Endothelial cell of umbilical vein (primary cell): Measurements from ENCODE around the gene COL4A1.

Experiments
- EZH2 ChIP-seq: IDR thresholded peaks from 2 replicates; pipeline ENCODE4 v1.6.1; 2012; ENCODE audit warnings: borderline replicate concordance, low read depth, mild to moderate bottlenecking, moderate library complexity, low read length, inconsistent platforms; ENCODE audit not compliant: severe bottlenecking
- FOS ChIP-seq: IDR thresholded peaks from 2 replicates; pipeline ENCODE4 v1.6.1; 2011; ENCODE audit warnings: mild to moderate bottlenecking, low read length, moderate library complexity, borderline replicate concordance; ENCODE audit not compliant: insufficient read depth
- JUN ChIP-seq: IDR thresholded peaks from 2 replicates; pipeline ENCODE4 v1.6.1; 2011; ENCODE audit warnings: borderline replicate concordance, low read depth; ENCODE audit not compliant: insufficient read length, insufficient read depth
- MYC ChIP-seq: IDR thresholded peaks from one replicate; pipeline ENCODE4 v1.6.1; 2011; ENCODE audit warnings: mild to moderate bottlenecking, low read depth, low read length
- POLR2A ChIP-seq: IDR thresholded peaks from 2 replicates; pipeline ENCODE4 v1.6.1; 2012; ENCODE audit warnings: low read depth, mild to moderate bottlenecking, control low read depth, low read length
- POLR2AphosphoS5 ChIP-seq: IDR thresholded peaks from 2 replicates; pipeline ENCODE4 v1.6.1; 2012; ENCODE audit warnings: low read depth, mild to moderate bottlenecking, control low read depth, low read length, moderate library complexity; ENCODE audit not compliant: insufficient read depth
- TF ChIP-seq, protein P1 (sequence below), 2 donors: IDR thresholded peaks; 1 replicate in 1 of 2; 2 replicates in 1 of 2; pipeline ENCODE4 v1.5.1; 2011; ENCODE audit warnings: low read length in 2 of 2, mild to moderate bottlenecking in 2 of 2, moderate library complexity in 2 of 2, control low read depth in 1 of 2, inconsistent platforms in 1 of 2, low read depth in 1 of 2; ENCODE audit not compliant: insufficient read depth in 1 of 2; ENCODE audit errors: extremely low read depth in 1 of 2

GRCh38 chr13:110305001-110305400, 2.0 kb downstream of the COL4A1 start:
- TF ChIP-seq POLR2A (no peak), EZH2 (no peak), MYC (no peak), POLR2AphosphoS5 (no peak), JUN (no peak), FOS (no peak)
- TF ChIP-seq, protein P1, sequence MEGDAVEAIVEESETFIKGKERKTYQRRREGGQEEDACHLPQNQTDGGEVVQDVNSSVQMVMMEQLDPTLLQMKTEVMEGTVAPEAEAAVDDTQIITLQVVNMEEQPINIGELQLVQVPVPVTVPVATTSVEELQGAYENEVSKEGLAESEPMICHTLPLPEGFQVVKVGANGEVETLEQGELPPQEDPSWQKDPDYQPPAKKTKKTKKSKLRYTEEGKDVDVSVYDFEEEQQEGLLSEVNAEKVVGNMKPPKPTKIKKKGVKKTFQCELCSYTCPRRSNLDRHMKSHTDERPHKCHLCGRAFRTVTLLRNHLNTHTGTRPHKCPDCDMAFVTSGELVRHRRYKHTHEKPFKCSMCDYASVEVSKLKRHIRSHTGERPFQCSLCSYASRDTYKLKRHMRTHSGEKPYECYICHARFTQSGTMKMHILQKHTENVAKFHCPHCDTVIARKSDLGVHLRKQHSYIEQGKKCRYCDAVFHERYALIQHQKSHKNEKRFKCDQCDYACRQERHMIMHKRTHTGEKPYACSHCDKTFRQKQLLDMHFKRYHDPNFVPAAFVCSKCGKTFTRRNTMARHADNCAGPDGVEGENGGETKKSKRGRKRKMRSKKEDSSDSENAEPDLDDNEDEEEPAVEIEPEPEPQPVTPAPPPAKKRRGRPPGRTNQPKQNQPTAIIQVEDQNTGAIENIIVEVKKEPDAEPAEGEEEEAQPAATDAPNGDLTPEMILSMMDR (IDR thresholded peaks at IDR 0.05; ENCODE audit: extremely low read depth in 1 of 2, insufficient read depth in 1 of 2, low read depth in 1 of 2, low read length in 2 of 2), result no peak
